ENCODE results near the gene PDE8A. TPM values are rescaled to one million over a fixed set of nuclear protein-coding genes. Genes with fewer than 3 reads are reported as not detected.

The PDE8A gene
- total and polyA plus RNA-seq, 2 donors (not counting 3 experiments of a cell fraction or from before 2014, with no cell fraction given): 21.3 to 45.7 TPM

- no peaks in the 10 kb centered on the region for H3K4me1 ChIP-seq (ENCODE audit: control insufficient read depth, extremely low read depth, insufficient read depth, low read length)
- dilution Hi-C loops (cut with MboI; ENCODE audit: extremely low pct_ligation_motif_present, low sequenced_read_pairs) (no loop called here), intact Hi-C loops (cut with micrococcal nuclease) (no loop called here)
- no peak overlapping the region for H3K27ac ChIP-seq (ENCODE audit: insufficient read depth, low read depth, low read length)
- H4K20me1 ChIP-seq (replicated peaks; ENCODE audit: control insufficient read depth, extremely low read depth, insufficient read depth, low read length): no peaks in the 10 kb centered on the region
- no peak overlapping the region for H3K4me2 ChIP-seq (ENCODE audit: insufficient read depth, low read length)
- no TSS peak for BruUV-seq (replicated peaks)
- no peak for DNase-seq (ENCODE audit: low read depth, low spot score)
- no peak overlapping the region for H3K4me3 ChIP-seq (replicated peaks in 1 of 3; ENCODE audit: insufficient read depth in 1 of 3, low read depth in 1 of 3, low read length in 3 of 3)
- no peak overlapping the region for H3K9ac ChIP-seq (replicated peaks; ENCODE audit: extremely low read depth, insufficient read depth, low read length)
- H3K27me3 ChIP-seq (ENCODE audit: control insufficient read depth in 2 of 2, insufficient read depth in 2 of 2, low read length in 2 of 2): no peaks in the 10 kb centered on the region
- no peak for FAIRE-seq
- no peaks in the 10 kb centered on the region for H3K9me1 ChIP-seq (replicated peaks; ENCODE audit: control insufficient read depth, extremely low read depth, insufficient read depth, low read length)
- no peaks in the 10 kb centered on the region for H3K9me3 ChIP-seq (replicated peaks; ENCODE audit: control insufficient read depth, insufficient read depth, low read length)
- TF ChIP-seq POLR2A (IDR thresholded peaks at IDR 0.05; ENCODE audit: low read depth, low read length): no peak
- no peak for TF ChIP-seq MYC (IDR thresholded peaks at IDR 0.05; ENCODE audit: low read depth, low read length)
- TF ChIP-seq JUN (IDR thresholded peaks at IDR 0.05; ENCODE audit: borderline replicate concordance, insufficient read depth, insufficient read length, low read depth): no peak
- TF ChIP-seq, protein P1, sequence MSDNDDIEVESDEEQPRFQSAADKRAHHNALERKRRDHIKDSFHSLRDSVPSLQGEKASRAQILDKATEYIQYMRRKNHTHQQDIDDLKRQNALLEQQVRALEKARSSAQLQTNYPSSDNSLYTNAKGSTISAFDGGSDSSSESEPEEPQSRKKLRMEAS (IDR thresholded peaks at IDR 0.05; ENCODE audit: insufficient read depth, insufficient read length): no peak
- no peak for TF ChIP-seq FOS (IDR thresholded peaks at IDR 0.05; ENCODE audit: borderline replicate concordance, insufficient read depth, low read length)
- no peak for TF ChIP-seq CTCF (IDR thresholded peaks at IDR 0.05; ENCODE audit: extremely low read depth in 1 of 2, insufficient read depth in 1 of 2, low read depth in 1 of 2, low read length in 2 of 2)
- TF ChIP-seq POLR2AphosphoS5 (IDR thresholded peaks at IDR 0.05; ENCODE audit: insufficient read depth, low read depth, low read length): no peak
- no peak for TF ChIP-seq EZH2 (IDR thresholded peaks at IDR 0.05; ENCODE audit: borderline replicate concordance, low read depth, low read length, severe bottlenecking)
- no peak for TF ChIP-seq GATA2 (IDR thresholded peaks at IDR 0.05; ENCODE audit: insufficient read depth, insufficient read length, low read depth, low read length)
- POLR2A ChIA-PET: no interaction called here
- H2AFZ ChIP-seq (ENCODE audit: low read depth, low read length): no peak overlapping the region
- no peaks in the 10 kb centered on the region for H3K79me2 ChIP-seq (ENCODE audit: control insufficient read depth, insufficient read depth, low read length)
- CTCF ChIA-PET: interaction anchor here (0.6 to 1.8 kb wide), 3 partner anchors 10 to 222 kb away, joined by 3 to 4 read pairs (median 3); no protein-coding TSS in a partner anchor
- peaks cover 0 to 6% of the 10 kb centered on the region in 2 experiments for H3K36me3 ChIP-seq (ENCODE audit: control insufficient read depth in 2 of 2, extremely low read depth in 1 of 2, insufficient read depth in 2 of 2, low read length in 2 of 2)
Measured at GRCh38 chr15:85071061-85071460, 89.4 kb downstream of the PDE8A start.
